Loucy (cell line): ENCODE results near the gene PERP.

Experiments
- EZH2phosphoT487 ChIP-seq: fragments of 200-600 bp; IDR thresholded peaks from 2 replicates; pipeline ENCODE4 v1.6.1; 2018; ENCODE audit warnings: antibody characterized with exemption, mild to moderate bottlenecking, moderate library complexity, borderline replicate concordance
- TF ChIP-seq, protein P1 (sequence below): fragments of 200-600 bp; sonication (generic); conservative IDR thresholded peaks from 2 replicates; pipeline ENCODE4 v1.5.1; 2014; ENCODE audit warnings: mild to moderate bottlenecking, antibody characterized with exemption, low read length

DNA sequence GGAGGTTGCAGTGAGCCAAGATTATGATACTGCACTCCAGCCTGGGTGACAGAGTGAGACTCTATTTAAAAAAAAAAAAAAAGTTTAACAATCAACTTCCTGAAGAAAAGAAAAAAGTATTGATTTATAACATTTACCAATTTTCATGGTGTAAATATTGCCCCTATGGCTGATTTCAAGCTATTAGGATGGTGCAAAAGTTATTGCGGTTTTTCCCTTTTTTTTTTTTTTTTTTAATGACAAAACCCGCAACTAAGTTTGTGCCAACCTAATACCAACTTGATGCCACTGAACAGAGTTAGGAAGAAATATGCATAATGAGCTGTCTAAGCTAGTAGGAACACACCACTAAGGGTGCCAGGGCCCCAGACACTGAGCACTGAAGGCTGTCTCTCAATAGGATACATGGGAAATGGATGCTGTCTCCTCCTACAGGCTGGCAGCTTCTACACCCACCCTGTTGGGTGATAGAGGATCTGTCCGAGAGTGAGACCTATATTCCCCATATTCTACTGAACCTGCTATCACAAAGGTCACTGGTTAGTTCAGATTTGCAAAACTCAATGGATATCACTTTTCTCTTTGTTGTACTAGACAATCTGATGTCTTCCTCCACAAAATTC is 6.5 kb upstream of the PERP start:
- TF ChIP-seq, protein P1, sequence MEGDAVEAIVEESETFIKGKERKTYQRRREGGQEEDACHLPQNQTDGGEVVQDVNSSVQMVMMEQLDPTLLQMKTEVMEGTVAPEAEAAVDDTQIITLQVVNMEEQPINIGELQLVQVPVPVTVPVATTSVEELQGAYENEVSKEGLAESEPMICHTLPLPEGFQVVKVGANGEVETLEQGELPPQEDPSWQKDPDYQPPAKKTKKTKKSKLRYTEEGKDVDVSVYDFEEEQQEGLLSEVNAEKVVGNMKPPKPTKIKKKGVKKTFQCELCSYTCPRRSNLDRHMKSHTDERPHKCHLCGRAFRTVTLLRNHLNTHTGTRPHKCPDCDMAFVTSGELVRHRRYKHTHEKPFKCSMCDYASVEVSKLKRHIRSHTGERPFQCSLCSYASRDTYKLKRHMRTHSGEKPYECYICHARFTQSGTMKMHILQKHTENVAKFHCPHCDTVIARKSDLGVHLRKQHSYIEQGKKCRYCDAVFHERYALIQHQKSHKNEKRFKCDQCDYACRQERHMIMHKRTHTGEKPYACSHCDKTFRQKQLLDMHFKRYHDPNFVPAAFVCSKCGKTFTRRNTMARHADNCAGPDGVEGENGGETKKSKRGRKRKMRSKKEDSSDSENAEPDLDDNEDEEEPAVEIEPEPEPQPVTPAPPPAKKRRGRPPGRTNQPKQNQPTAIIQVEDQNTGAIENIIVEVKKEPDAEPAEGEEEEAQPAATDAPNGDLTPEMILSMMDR: 0 out of 2 replicates have a peak, but pooled peaks have one; percentile 10
- no peak for TF ChIP-seq EZH2phosphoT487
